Prostate gland (tissue), 2 donors: Measurements from ENCODE around the gene UFD1. TPM values are rescaled to one million over a fixed set of nuclear protein-coding genes. Genes with fewer than 3 reads are reported as not detected.

Source experiments
- DNase-seq: peaks from one replicate; pipeline ENCODE4 v3.0.0-alpha.2; 2019; ENCODE audit warnings: low spot score
- H3K27ac ChIP-seq, 2 donors: fragments of 200-600 bp; sonication (generic); 2 replicates each; pipeline ENCODE4 v1.5.1; 2017 to 2019
- H3K27me3 ChIP-seq: fragments of 200-600 bp; sonication (generic); replicated peaks from 2 replicates; pipeline ENCODE4 v1.5.1; 2019; ENCODE audit not compliant: insufficient read depth
- H3K36me3 ChIP-seq, 2 donors: fragments of 200-600 bp; sonication (generic); 1 replicate in 1 of 2; 2 replicates in 1 of 2; pipeline versions ENCODE4 v1.5.1 to v1.8.1; 2017 to 2019
- H3K4me1 ChIP-seq: fragments of 200-600 bp; sonication (generic); replicated peaks from 2 replicates; pipeline ENCODE4 v1.5.1; 2019
- H3K4me3 ChIP-seq, 2 donors: fragments of 200-600 bp; sonication (generic); 2 replicates each; pipeline ENCODE4 v1.5.1; 2017 to 2019
- H3K9me3 ChIP-seq: fragments of 200-600 bp; sonication (generic); 2 replicates; pipeline ENCODE4 v1.5.1; 2017
- POLR2A ChIP-seq: fragments of 450-650 bp; IDR thresholded peaks from one replicate; pipeline ENCODE4 v1.6.1; 2016; ENCODE audit warnings: antibody characterized with exemption, mild to moderate bottlenecking
- POLR2AphosphoS5 ChIP-seq: sonication (generic); formaldehyde crosslinking; IDR thresholded peaks from one replicate; pipeline ENCODE4 v1.6.1; 2017; ENCODE audit warnings: antibody characterized with exemption
- WGBS: methylation state at CpG from one replicate; pipeline ENCODE4 v1.1.5; 2018; 5-methylcytosine and 5-hydroxymethylcytosine counted together
- intact Hi-C: fragments of 100-400 bp; cut with DNase I; formaldehyde crosslinking; loops from one replicate; pipeline ENCODE4 v1.14.2; 2022
- total RNA-seq, 2 donors: library from RNA; depleted of rRNA; stranded (reverse); fragments of >200 nt; gene quantifications; one replicate each; pipeline ENCODE4 v1.1.0, GENCODE V29; 2016
- TF ChIP-seq, protein P1 (sequence below), 4 experiments: fragments of 200-600 bp in 2 of 4; fragments of 450-650 bp in 2 of 4; sonication (generic) in 2 of 4; IDR thresholded peaks; 1 replicate in 3 of 4; 2 replicates in 1 of 4; pipeline ENCODE4 v1.5.1; 2016 to 2019; ENCODE audit warnings: antibody characterized with exemption in 4 of 4, mild to moderate bottlenecking in 2 of 4, moderate library complexity in 2 of 4

UFD1 gene
- total RNA-seq, 2 donors from 2014 or later, result 29.9 to 38.2 TPM

DNA sequence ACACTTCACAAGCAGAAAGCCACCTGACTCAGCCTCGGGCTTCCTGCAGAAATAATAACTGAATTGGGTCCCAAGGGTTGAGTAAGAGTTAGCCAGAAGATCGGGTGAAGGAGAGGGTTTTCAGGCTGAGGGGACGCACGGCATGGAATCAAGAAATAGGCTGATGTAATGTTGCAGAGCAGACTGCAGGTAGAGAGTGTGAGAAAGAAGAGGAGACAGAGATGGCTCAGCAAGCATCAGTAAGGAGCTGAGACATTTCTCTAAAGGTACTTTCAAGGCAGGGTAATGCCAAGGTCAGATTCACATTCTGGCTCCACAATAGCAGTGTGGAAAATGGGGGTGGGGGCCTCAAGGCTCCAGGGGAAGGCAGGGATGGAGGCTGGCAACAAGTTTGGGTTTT lies 66.1 kb downstream of the UFD1 start:
- intact Hi-C loops, result no loop called here
- Histone ChIP-seq H3K9me3 (no peaks in the 10 kb centered on the region), H3K4me3 (no peak overlapping the region), H3K27ac (no peak overlapping the region), H3K36me3 (no peaks in the 10 kb centered on the region), H3K4me1 (peaks cover 9% of the 10 kb centered on the region), H3K27me3 (no peaks in the 10 kb centered on the region)
- 91% methylated on average over 4 of the region's 4 CpGs for WGBS
- no peak for DNase-seq
- TF ChIP-seq, protein P1, sequence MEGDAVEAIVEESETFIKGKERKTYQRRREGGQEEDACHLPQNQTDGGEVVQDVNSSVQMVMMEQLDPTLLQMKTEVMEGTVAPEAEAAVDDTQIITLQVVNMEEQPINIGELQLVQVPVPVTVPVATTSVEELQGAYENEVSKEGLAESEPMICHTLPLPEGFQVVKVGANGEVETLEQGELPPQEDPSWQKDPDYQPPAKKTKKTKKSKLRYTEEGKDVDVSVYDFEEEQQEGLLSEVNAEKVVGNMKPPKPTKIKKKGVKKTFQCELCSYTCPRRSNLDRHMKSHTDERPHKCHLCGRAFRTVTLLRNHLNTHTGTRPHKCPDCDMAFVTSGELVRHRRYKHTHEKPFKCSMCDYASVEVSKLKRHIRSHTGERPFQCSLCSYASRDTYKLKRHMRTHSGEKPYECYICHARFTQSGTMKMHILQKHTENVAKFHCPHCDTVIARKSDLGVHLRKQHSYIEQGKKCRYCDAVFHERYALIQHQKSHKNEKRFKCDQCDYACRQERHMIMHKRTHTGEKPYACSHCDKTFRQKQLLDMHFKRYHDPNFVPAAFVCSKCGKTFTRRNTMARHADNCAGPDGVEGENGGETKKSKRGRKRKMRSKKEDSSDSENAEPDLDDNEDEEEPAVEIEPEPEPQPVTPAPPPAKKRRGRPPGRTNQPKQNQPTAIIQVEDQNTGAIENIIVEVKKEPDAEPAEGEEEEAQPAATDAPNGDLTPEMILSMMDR (IDR thresholded peaks at IDR 0.05), result no peak
- TF ChIP-seq POLR2A, result no peak
- no peak for TF ChIP-seq POLR2AphosphoS5

DNA sequence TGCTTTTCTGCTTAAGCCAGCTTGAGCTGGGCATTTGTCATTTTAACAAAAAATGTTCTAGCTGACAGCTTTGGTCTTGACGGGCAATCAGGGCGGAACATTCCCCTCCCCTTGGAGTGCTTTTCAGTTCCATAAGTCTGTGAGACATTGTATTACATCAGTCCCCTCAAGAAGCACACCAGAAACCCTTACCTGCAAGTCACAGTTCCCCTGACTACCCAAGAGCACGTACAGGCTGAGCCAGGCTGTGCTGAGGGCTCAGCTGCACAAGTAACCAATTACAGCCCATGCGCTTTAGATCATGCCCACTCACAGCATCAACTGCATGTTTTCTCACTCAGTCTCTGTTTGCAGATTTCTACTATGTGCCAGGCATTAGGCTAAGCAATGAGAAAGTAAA lies 66.5 kb downstream of the UFD1 start:
- H3K27ac ChIP-seq, result no peak overlapping the region
- TF ChIP-seq POLR2AphosphoS5 (no peak), POLR2A (no peak)
- TF ChIP-seq, protein P1 (IDR thresholded peaks at IDR 0.05), result no peak
- no peaks in the 10 kb centered on the region for H3K9me3 ChIP-seq
- H3K36me3 ChIP-seq, result no peaks in the 10 kb centered on the region
- intact Hi-C loops, result no loop called here
- DNase-seq, result no peak
- H3K27me3 ChIP-seq, result no peaks in the 10 kb centered on the region
- H3K4me3 ChIP-seq, result no peak overlapping the region
- 86% methylated on average over 4 of the region's 4 CpGs for WGBS
- peaks cover 9% of the 10 kb centered on the region for H3K4me1 ChIP-seq

DNA sequence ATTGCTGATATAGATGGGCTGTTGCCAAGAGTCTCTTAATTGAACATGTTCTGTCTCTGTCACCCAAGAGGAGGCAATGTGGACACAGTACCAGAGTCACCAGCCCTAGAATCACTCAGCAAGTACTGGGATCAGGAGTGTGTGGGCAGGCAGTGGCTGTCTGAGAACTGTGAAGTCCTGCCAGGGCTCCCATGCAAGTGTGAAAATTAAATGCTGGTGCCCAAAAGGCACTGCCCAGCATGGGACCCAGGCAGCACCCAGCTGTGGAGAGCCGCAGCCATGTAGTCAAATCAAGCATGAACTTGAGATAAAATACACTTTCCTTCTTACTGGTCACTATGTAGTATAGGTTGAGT lies 67.3 kb downstream of the UFD1 start:
- no peaks in the 10 kb centered on the region for H3K9me3 ChIP-seq
- no peak for DNase-seq
- intact Hi-C loops, result no loop called here
- no peak overlapping the region for H3K27ac ChIP-seq
- no peaks in the 10 kb centered on the region for H3K36me3 ChIP-seq
- no peak for TF ChIP-seq POLR2AphosphoS5
- TF ChIP-seq, protein P1 (IDR thresholded peaks at IDR 0.05), result no peak
- TF ChIP-seq POLR2A, result no peak
- H3K27me3 ChIP-seq, result no peaks in the 10 kb centered on the region
- H3K4me3 ChIP-seq, result no peak overlapping the region
- peaks cover 9% of the 10 kb centered on the region for H3K4me1 ChIP-seq
- WGBS, result 100% methylated on average over 1 of the region's 1 CpG

DNA sequence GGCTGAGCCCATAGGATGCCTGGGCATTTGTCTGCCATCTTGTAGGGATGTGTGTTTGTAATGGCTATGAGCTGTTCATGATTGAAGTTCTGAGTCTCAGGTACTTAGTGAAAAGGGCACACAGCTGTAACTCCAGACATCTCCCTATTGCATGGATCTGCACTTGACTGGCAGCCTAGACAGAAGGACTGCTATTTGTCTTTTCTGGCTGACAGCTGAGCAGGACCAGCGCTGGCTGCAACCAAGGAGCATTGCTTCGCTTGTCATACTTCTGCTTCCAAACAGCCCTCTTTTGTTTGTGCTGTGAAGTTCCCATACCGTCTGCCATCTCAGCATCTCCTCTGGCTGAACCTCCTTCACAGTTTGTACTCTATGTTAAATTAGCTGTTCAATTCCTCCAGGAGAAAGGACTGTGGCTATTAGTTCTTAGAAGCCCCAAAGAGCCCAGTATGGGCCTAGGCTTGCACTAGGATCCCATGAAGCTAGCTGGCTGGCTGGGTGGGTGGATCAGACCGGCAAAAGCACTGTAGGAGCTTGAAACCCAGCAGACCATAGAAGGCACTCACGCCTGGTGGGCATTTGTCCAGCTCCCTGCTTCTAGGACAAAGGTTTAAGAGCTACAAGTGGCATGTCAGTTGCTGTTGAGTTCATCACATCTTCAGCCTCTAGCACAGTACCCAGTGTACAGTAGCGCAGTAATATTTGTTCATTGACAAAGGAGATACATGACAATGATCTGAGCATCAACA lies 67.9 kb downstream of the UFD1 start:
- Histone ChIP-seq H3K4me3 (no peak overlapping the region), H3K4me1 (peaks cover 9% of the 10 kb centered on the region), H3K27me3 (no peaks in the 10 kb centered on the region), H3K36me3 (no peaks in the 10 kb centered on the region), H3K9me3 (no peaks in the 10 kb centered on the region), H3K27ac (no peak overlapping the region)
- TF ChIP-seq POLR2A, result no peak
- TF ChIP-seq, protein P1 (IDR thresholded peaks at IDR 0.05), result no peak
- TF ChIP-seq POLR2AphosphoS5, result no peak
- intact Hi-C loops, result no loop called here
- no peak for DNase-seq
- 94% methylated on average over 6 of the region's 6 CpGs for WGBS
